DOHH2 (cell line): ENCODE data around the gene ADGRG1.

ENCODE experiments used
- H3F3A ChIP-seq: fragments of 200-600 bp; sonication (generic), shearing (Covaris generic); 2 replicates; pipeline ENCODE4 v1.6.0; 2016; ENCODE audit warnings: antibody characterized with exemption, mild to moderate bottlenecking; ENCODE audit not compliant: control insufficient read depth, insufficient read depth
- H3K27ac ChIP-seq: fragments of 200-600 bp; sonication (generic); 2 replicates; pipeline ENCODE4 v1.5.1; 2014; ENCODE audit warnings: low read depth, mild to moderate bottlenecking, low read length, moderate library complexity
- H3K27me3 ChIP-seq: fragments of 200-600 bp; sonication (generic); 2 replicates; pipeline ENCODE4 v1.6.1; 2014; ENCODE audit warnings: mild to moderate bottlenecking, low read length, mixed read lengths; ENCODE audit not compliant: control insufficient read depth
- H3K36me3 ChIP-seq: fragments of 200-600 bp; sonication (generic); 2 replicates; pipeline ENCODE4 v1.6.1; 2014; ENCODE audit warnings: mild to moderate bottlenecking, low read length, moderate library complexity, mixed read lengths; ENCODE audit not compliant: control insufficient read depth
- H3K4me1 ChIP-seq: fragments of 200-600 bp; sonication (generic); 2 replicates; pipeline ENCODE4 v1.6.1; 2014; ENCODE audit warnings: mild to moderate bottlenecking, low read length, mixed read lengths; ENCODE audit not compliant: control insufficient read depth
- H3K4me2 ChIP-seq: fragments of 200-600 bp; sonication (generic); 2 replicates; pipeline ENCODE4 v1.6.0; 2014; ENCODE audit warnings: mild to moderate bottlenecking, low read length, moderate library complexity
- H3K4me3 ChIP-seq: fragments of 200-600 bp; sonication (generic); 2 replicates; pipeline ENCODE4 v1.5.1; 2014; ENCODE audit warnings: mild to moderate bottlenecking, low read length, mixed read lengths
- H3K79me2 ChIP-seq: fragments of 200-600 bp; sonication (generic); 2 replicates; pipeline ENCODE4 v1.6.1; 2014; ENCODE audit warnings: mild to moderate bottlenecking, low read length, mixed read lengths; ENCODE audit not compliant: control insufficient read depth
- H3K9me2 ChIP-seq: fragments of 200-600 bp; sonication (generic); replicated peaks from 2 replicates; pipeline ENCODE4 v1.6.1; 2014; ENCODE audit warnings: mild to moderate bottlenecking, low read length, mixed read lengths; ENCODE audit not compliant: control insufficient read depth
- H3K9me3 ChIP-seq: fragments of 200-600 bp; sonication (generic); 2 replicates; pipeline ENCODE4 v1.6.1; 2014; ENCODE audit warnings: antibody characterized with exemption, low read length, mixed read lengths; ENCODE audit not compliant: control insufficient read depth, insufficient read depth
- H4K20me1 ChIP-seq: fragments of 200-600 bp; sonication (generic); 2 replicates; pipeline ENCODE4 v1.6.0; 2014; ENCODE audit warnings: low read depth, mild to moderate bottlenecking, antibody characterized with exemption, low read length, moderate library complexity; ENCODE audit not compliant: control insufficient read depth, insufficient read depth
- EZH2phosphoT487 ChIP-seq: fragments of 200-600 bp; sonication (generic); IDR thresholded peaks from 2 replicates; pipeline ENCODE4 v1.6.1; 2017; ENCODE audit warnings: borderline replicate concordance, mild to moderate bottlenecking, antibody characterized with exemption, low read length, moderate library complexity, mixed read lengths
- TF ChIP-seq, protein P1 (sequence below): fragments of 200-600 bp; sonication (generic); IDR thresholded peaks from one replicate; pipeline ENCODE4 v1.5.1; 2014; ENCODE audit warnings: antibody characterized with exemption, mild to moderate bottlenecking, low read depth, low read length; ENCODE audit not compliant: poor library complexity, severe bottlenecking

ADGRG1 gene

DNA sequence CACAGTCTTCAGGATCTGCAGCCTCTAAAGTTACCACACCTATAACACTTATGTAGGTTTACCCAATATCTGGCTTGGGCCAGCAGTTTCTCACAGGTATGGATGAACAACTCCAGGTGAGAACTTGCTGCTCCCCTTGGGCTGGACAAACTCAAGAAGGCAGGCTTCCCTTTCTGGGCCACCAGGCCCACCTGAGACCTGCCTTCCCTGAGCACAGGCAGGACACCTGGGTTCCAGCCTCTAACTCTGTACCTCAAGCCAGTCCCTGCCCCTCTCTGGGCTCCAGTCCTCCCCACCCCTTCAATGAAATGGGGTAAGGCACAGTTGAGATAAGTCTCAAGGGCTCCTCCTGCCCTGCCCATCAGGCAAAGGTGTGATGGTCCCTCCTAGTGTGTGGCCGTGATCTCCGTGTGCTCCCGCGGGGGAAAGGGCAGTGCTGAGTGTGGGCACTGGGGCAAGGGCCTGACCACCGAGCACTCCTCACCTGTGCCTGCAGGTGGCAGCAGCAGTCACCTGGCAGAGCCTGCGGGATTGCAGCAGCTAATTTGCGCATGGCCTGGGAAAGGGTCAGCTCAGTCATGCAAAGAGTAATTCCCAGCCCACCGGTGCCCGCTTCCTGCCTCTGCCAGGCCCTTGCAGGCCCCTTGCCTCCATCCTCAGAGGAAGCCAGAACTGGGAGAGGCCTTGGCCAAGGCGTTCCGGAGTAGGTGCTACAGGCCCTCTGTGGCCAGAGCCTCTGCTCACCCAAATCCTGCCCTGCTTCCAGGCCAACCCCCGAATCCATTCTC lies 28.2 kb upstream of the ADGRG1 start:
- no peak overlapping the region for H3K27ac ChIP-seq
- no peak overlapping the region for H3K4me2 ChIP-seq
- no peak for TF ChIP-seq EZH2phosphoT487
- TF ChIP-seq, protein P1, sequence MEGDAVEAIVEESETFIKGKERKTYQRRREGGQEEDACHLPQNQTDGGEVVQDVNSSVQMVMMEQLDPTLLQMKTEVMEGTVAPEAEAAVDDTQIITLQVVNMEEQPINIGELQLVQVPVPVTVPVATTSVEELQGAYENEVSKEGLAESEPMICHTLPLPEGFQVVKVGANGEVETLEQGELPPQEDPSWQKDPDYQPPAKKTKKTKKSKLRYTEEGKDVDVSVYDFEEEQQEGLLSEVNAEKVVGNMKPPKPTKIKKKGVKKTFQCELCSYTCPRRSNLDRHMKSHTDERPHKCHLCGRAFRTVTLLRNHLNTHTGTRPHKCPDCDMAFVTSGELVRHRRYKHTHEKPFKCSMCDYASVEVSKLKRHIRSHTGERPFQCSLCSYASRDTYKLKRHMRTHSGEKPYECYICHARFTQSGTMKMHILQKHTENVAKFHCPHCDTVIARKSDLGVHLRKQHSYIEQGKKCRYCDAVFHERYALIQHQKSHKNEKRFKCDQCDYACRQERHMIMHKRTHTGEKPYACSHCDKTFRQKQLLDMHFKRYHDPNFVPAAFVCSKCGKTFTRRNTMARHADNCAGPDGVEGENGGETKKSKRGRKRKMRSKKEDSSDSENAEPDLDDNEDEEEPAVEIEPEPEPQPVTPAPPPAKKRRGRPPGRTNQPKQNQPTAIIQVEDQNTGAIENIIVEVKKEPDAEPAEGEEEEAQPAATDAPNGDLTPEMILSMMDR = peak; percentile 87
- H3K4me1 ChIP-seq = no peaks in the 10 kb centered on the region
- no peaks in the 10 kb centered on the region for H4K20me1 ChIP-seq
- peaks cover 53% of the 10 kb centered on the region for H3K27me3 ChIP-seq
- H3K9me2 ChIP-seq = no peaks in the 10 kb centered on the region
- H3K36me3 ChIP-seq = no peaks in the 10 kb centered on the region
- H3F3A ChIP-seq = no peaks in the 10 kb centered on the region
- no peaks in the 10 kb centered on the region for H3K79me2 ChIP-seq
- no peak overlapping the region for H3K4me3 ChIP-seq
- H3K9me3 ChIP-seq = 0 out of 2 replicates have a peak, but pooled peaks cover 4% of the 10 kb centered on the region

DNA sequence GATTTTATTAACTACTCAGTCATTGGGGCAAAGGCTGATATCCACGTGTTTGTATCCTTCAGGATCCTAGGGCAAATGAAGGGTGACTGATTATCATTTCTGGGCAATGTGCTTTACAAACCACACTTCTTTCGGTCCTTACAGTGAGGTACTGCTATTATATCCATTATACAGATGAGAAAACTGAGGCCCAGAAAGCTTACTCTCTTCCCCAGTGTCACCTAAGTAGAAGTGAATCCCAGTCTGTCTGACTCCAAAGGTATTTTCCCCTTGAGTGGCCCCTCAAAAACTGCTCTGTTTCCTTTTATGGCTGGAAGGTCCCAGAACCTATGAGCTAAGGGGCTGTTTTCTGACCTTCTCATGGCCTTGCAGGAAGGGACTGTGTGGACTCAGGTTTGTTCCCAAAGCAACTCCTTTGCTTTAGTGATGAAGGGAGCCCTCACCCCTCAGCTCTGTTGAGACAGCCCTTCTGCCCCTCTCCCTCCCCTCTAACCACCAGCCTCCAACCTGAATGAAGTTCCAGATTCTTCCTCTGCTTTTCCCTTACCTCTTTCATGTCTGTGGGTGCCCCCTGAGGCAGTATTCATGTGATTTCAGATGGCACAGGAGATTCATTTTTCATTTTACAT lies 27.4 kb upstream of the ADGRG1 start:
- H3K4me1 ChIP-seq = no peaks in the 10 kb centered on the region
- no peaks in the 10 kb centered on the region for H3F3A ChIP-seq
- H3K4me2 ChIP-seq = no peak overlapping the region
- 0 out of 2 replicates have a peak, but pooled peaks cover 4% of the 10 kb centered on the region for H3K9me3 ChIP-seq
- TF ChIP-seq, protein P1 = no peak
- TF ChIP-seq EZH2phosphoT487 = no peak
- H3K27me3 ChIP-seq = peaks cover 52% of the 10 kb centered on the region
- H4K20me1 ChIP-seq = no peaks in the 10 kb centered on the region
- no peaks in the 10 kb centered on the region for H3K79me2 ChIP-seq
- no peaks in the 10 kb centered on the region for H3K36me3 ChIP-seq
- H3K27ac ChIP-seq = no peak overlapping the region
- H3K4me3 ChIP-seq = no peak overlapping the region
- no peaks in the 10 kb centered on the region for H3K9me2 ChIP-seq

DNA sequence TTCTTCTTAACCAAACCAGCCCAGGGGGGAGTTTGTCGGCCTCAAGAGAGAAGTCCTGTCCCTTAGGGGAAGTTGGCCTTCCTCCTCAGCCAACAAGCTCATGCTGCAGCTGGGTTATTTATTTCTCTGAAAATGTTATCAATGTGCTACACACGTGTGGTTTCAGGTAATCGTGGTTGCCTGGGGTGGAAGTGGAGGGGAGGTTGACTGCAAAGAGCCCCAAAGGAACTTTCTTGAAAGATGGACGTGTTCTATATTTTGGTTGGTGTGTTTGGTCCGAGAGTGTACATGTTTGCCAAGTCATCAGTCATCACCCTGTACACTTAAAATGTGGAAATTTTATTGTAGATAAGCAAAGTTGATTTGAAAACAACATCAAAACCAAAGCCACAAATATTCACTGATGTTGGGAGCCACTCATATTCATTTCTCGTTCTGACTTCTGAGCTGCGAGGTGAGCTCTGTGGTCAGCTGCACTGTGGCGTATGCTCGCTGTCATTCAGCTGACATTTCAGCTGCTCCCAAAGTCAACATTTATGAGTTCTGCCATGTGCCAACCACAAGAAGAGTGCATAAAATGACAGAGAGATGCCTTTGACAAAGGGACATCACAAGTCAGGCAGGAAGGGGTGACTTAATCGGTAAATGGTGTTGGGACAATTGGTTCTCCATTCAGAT lies 26.5 kb upstream of the ADGRG1 start:
- TF ChIP-seq EZH2phosphoT487 = no peak
- TF ChIP-seq, protein P1 = no peak
- no peak overlapping the region for H3K4me3 ChIP-seq

More for the DNA sequence above, 26.5 kb upstream of the ADGRG1 start:
- Histone ChIP-seq H3K4me2 (no peak overlapping the region), H3K9me2 (no peaks in the 10 kb centered on the region), H3K36me3 (no peaks in the 10 kb centered on the region), H3K27me3 (peaks cover 55% of the 10 kb centered on the region), H4K20me1 (no peaks in the 10 kb centered on the region), H3K9me3 (0 out of 2 replicates have a peak, but pooled peaks cover 4% of the 10 kb centered on the region), H3K4me1 (no peaks in the 10 kb centered on the region), H3K79me2 (no peaks in the 10 kb centered on the region), H3F3A (no peaks in the 10 kb centered on the region), H3K27ac (no peak overlapping the region)
